Skeletal muscle satellite cell (primary cell): Measurements from ENCODE around the gene SLN.

Experiments used
- H3K27me3 ChIP-seq: 2 replicates; pipeline ENCODE4 v1.7.0; 2013; ENCODE audit warnings: low read length; ENCODE audit not compliant: control insufficient read depth, insufficient read depth
- H3K36me3 ChIP-seq: 2 replicates; pipeline ENCODE4 v1.7.0; 2013; ENCODE audit warnings: mild to moderate bottlenecking, control low read depth, low read length; ENCODE audit not compliant: insufficient read depth
- H3K4me1 ChIP-seq: 2 replicates; pipeline ENCODE4 v1.7.0; 2013; ENCODE audit warnings: low read length; ENCODE audit not compliant: control insufficient read depth, insufficient read depth
- H3K4me2 ChIP-seq: 2 replicates; pipeline ENCODE4 v1.7.0; 2013; ENCODE audit warnings: mild to moderate bottlenecking, low read length
- H3K4me3 ChIP-seq: 2 replicates; pipeline ENCODE4 v1.7.0; 2013; ENCODE audit warnings: low read length
- H3K9ac ChIP-seq: 2 replicates; pipeline ENCODE4 v1.7.0; 2013; ENCODE audit warnings: mild to moderate bottlenecking, low read depth, low read length, moderate library complexity
- H3K9me3 ChIP-seq: replicated peaks from 2 replicates; pipeline ENCODE4 v1.7.0; 2013; ENCODE audit warnings: mild to moderate bottlenecking, control low read depth, low read length

SLN gene

DNA sequence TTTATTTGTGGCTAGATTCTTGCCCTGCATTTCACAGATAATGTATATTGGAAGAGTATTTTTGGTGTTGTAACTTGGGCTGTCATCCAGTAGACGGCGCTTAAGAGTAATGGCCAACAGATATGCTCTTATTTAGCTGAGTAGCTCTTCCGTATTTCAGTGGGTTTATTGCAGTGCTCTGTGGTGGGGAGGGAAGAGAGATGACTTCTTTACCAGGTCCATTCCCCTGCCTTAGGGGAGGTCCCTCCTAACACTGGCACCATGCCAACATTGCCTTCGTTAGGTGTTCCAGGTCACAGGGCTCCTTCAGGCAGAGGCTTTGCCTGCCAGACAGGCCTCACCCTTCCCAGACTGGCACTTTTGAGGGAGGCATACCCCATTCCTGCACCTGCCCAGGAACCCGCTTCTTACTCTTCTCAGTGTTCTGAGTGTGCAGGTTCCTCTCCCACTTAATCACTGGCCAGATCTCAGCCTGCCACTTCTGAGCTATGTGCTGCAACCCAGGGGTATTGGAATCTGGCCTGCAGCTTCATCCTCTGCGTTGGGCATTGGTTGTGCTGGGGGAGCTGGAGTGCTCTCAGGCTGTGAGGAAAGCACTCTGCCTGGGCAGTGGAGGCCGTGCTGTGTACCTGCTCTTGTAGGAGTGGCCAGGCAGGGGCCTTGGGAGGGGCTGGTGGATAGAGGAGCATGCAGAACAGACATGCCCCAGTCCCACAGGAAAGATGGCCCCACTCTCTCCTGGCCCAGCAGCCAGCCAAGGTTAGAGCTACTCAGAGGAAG, 29.4 kb upstream of the SLN start:
- no peaks in the 10 kb centered on the region for H3K36me3 ChIP-seq
- no peak overlapping the region for H3K4me2 ChIP-seq
- H3K9ac ChIP-seq = no peak overlapping the region
- no peaks in the 10 kb centered on the region for H3K27me3 ChIP-seq
- H3K4me1 ChIP-seq = no peaks in the 10 kb centered on the region
- H3K4me3 ChIP-seq = no peak overlapping the region
- H3K9me3 ChIP-seq = no peaks in the 10 kb centered on the region

DNA sequence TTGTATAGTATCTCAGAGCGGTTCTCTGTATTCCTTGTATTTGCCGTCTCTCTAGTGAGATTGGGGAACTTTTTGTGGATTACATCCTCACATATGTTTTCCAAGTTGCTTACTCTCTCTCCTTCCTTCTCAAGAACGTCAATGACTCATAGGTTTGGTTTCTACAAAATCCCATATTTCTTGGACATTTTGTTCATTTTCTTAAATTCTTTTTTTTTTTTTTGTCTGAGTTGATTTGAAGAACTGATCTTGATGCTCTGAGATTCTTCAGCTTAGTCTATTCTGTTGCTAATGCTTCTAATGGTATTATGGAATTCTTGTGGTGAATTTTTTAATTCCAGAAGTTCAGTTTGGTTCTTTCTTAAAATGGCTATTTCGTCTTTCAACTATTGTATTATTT, 28.4 kb upstream of the SLN start:
- Histone ChIP-seq H3K27me3 (no peaks in the 10 kb centered on the region), H3K4me3 (no peak overlapping the region)

DNA sequence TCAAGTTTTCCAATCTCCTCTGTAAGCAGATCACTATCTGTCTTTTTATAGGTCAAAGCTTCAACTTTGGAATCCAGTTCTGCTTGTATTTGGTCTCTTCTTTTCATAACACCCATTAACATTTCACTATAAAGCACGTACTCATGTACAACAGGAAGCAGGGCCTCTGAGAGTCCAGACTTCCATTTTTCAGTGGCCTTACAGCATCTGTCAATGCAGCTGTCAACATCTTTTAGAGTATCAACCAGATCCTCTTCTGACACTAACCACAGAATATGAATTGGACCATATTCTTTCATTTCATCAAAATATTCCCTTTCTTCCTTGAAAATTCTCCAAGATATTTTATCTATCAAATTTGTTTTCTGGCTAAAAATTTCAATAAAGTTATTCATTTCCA, 24.7 kb upstream of the SLN start:
- no peak overlapping the region for H3K4me2 ChIP-seq
- no peak overlapping the region for H3K4me3 ChIP-seq
- H3K36me3 ChIP-seq = no peaks in the 10 kb centered on the region
- H3K4me1 ChIP-seq = no peaks in the 10 kb centered on the region
- no peaks in the 10 kb centered on the region for H3K9me3 ChIP-seq
- no peak overlapping the region for H3K9ac ChIP-seq
- no peaks in the 10 kb centered on the region for H3K27me3 ChIP-seq

More for the DNA sequence above, 28.4 kb upstream of the SLN start:
- no peaks in the 10 kb centered on the region for H3K4me1 ChIP-seq
- H3K36me3 ChIP-seq = no peaks in the 10 kb centered on the region
- H3K9ac ChIP-seq = no peak overlapping the region
- H3K4me2 ChIP-seq = no peak overlapping the region
- no peaks in the 10 kb centered on the region for H3K9me3 ChIP-seq

DNA sequence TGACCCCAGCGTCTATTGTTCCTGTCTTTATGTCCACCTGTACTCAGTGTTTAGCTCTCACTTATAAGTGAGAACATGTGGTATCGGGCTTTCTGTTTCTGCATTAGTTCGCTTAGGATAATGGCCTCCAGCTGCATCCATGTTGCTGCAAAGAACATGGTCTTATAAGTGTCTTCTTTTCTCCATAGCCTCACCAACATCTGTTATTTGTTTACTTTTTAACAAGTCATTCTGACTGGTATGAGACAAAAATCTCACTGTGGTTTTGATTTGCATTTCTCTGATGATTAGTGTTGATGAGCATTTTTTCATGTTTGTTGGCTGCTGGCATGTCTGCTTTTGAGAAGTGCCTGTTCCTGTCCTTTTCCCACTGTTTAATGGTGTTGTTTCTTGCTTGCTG, 21.7 kb upstream of the SLN start:
- Histone ChIP-seq H3K9me3 (no peaks in the 10 kb centered on the region), H3K4me3 (no peak overlapping the region), H3K4me1 (no peaks in the 10 kb centered on the region), H3K27me3 (no peaks in the 10 kb centered on the region), H3K4me2 (no peak overlapping the region), H3K36me3 (no peaks in the 10 kb centered on the region), H3K9ac (no peak overlapping the region)

DNA sequence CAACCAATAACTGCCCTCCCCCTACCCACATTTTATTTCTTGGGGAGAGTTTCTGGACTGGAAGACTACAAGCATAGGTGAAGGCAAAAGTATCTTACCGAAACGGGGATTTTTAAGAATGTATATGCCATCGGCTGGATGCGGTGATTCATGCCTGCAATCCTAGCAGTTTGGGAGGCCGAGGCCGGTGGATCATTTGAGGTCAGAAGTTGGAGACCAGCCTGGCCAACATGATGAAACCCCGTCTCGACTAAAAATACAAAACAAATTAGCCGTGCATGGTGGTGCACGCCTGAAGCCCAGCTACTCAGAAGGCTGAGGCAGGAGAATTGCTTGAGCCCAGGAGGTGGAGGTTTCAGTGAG, 20.8 kb upstream of the SLN start:
- Histone ChIP-seq H3K4me2 (no peak overlapping the region), H3K36me3 (no peaks in the 10 kb centered on the region), H3K4me3 (no peak overlapping the region), H3K27me3 (no peaks in the 10 kb centered on the region), H3K4me1 (no peaks in the 10 kb centered on the region), H3K9me3 (no peaks in the 10 kb centered on the region), H3K9ac (no peak overlapping the region)

DNA sequence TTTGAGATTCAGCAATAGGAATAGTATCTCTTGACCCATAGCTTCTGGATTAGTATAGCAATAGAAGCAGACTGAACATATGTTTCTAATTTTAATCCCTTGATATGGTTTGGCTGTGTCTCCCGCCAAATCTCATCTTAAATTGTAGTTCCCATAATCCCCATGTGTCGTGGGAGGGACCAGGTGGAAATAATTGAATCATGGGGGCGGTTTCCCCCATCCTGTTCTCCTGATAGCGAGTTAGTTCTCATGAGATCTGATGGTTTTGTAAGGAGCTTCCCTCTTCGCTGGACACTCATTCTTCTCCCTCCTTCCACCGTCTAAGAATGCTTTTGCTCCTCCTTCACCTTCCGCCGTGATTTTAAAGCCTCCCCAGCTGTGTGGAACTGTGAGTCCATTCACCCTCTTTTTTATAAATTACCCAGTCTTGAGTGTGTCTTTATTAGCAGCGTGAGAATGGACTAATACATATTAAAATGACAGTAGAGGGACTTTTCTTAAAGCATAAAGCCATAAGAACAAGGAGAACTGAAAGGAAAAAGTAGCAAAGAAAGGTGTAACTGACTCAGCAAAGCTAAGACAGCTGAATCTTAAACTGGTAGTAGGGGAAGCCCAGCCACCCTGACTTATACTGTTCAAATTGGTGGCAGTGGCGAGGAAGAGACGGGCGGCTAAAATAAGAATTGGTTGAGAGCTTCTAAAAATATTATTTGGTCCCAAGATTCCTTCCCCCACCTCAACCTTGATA, 20.3 kb upstream of the SLN start:
- H3K9ac ChIP-seq = no peak overlapping the region
- no peaks in the 10 kb centered on the region for H3K27me3 ChIP-seq
- no peak overlapping the region for H3K4me2 ChIP-seq
- H3K9me3 ChIP-seq = no peaks in the 10 kb centered on the region
- H3K4me3 ChIP-seq = no peak overlapping the region
- H3K36me3 ChIP-seq = no peaks in the 10 kb centered on the region
- no peaks in the 10 kb centered on the region for H3K4me1 ChIP-seq

DNA sequence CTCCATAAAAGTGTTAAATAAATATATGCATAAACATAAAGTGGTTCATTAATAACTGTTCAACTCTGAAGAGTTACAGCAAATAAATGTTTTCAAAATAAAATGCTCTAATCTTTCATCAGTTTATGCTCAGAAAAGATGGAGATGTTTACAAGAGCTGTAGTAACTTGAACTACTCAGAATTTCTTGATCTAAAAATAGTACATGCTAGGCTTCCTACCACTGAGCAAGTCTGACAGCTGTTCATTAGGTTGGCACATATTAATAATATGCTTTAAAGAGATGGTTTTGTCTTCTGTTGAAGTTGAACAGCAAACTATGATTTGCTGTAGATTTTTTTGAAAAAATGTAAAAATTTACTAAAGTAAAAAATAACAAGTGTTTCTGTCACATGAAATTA, 10.8 kb upstream of the SLN start:
- Histone ChIP-seq H3K4me1 (peaks cover 12% of the 10 kb centered on the region), H3K4me3 (no peak overlapping the region), H3K9ac (no peak overlapping the region), H3K4me2 (no peak overlapping the region), H3K27me3 (no peaks in the 10 kb centered on the region), H3K36me3 (no peaks in the 10 kb centered on the region), H3K9me3 (no peaks in the 10 kb centered on the region)

DNA sequence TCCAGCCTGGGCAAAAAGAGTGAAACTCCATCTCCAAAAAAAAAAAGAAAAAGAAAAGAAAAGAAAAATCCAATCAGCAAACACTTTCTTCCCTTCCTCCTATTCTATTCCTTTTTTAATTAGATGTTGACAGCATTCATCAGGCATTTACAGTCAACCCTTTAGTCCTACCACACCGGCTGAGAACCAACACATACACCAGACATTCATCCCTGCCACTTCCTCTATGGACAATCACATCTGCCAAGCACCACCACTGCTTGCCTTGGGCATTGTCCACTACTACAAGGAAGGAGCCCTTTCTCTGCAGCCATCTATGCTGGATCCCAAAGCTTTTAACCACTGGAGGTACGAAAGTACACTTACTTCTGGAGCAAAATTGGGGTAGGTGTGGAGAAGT, 9.4 kb upstream of the SLN start:
- H3K27me3 ChIP-seq = no peaks in the 10 kb centered on the region
- H3K4me1 ChIP-seq = peaks cover 15% of the 10 kb centered on the region
- no peak overlapping the region for H3K4me3 ChIP-seq
- H3K9me3 ChIP-seq = no peaks in the 10 kb centered on the region
- no peaks in the 10 kb centered on the region for H3K36me3 ChIP-seq
- no peak overlapping the region for H3K9ac ChIP-seq
- no peak overlapping the region for H3K4me2 ChIP-seq

DNA sequence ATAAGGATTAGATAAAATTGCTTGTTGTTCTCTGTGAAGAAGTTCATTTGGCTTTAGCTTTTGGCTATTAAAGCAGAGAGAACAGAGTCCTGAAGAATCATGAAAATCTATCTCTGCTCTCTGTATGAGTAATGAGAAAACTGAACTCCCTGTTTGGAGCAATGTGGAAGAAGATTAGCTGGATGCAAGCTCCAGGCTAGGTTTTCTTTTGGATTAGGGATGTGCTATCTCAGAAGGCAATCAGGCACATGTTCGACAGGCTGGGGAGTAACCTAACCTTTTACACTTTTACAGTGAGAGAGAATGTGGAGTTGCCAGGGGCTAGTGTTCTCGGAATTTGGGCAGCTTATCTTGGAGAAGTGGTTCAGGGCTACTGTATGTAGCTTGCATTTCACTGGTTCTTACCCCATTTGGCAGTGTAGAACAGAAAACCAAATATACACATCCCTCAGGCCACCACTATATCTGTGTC, 8.5 kb upstream of the SLN start:
- H3K9ac ChIP-seq = no peak overlapping the region
- no peaks in the 10 kb centered on the region for H3K9me3 ChIP-seq
- H3K4me2 ChIP-seq = peak overlapping the region; percentile 7
- peaks cover 2% of the 10 kb centered on the region for H3K27me3 ChIP-seq
- peaks cover 15% of the 10 kb centered on the region for H3K4me1 ChIP-seq
- H3K4me3 ChIP-seq = no peak overlapping the region
- H3K36me3 ChIP-seq = no peaks in the 10 kb centered on the region

DNA sequence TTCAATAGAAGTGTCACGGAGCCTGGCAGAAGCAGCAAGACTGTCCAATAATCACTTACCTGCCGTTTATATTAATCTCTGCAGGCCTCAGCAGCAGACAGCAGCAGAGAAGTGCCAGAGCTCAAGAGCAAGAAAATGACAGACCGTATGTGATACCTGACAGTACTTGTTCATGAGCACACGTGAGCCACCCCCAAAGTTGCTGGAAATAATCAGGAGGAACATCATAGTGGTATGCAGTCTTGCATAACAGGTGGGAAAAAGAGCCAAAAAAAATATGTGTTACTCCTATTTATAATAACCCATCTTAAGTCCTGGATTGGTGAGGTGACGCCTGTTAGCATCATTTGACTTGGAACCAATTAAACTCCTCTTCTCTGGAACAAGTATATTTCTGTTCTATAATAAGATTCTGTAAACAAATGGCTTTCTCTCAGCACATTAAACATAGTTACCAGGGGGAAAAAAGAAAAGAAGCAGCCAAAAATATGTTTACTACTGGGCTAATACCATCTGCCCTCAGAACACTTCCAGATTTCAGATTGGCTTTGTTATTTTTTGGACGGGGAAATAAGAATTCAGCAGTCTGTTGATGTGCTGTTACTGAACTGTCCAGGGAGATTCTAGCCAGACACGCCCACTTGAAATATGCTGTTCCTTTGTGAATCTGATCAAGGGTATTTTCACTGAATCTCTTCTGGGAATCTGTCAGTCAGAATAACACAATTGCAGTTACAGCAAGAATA, 7.9 kb upstream of the SLN start:
- Histone ChIP-seq H3K9me3 (no peaks in the 10 kb centered on the region), H3K4me2 (peak overlapping the region; percentile 7), H3K27me3 (peaks cover 3% of the 10 kb centered on the region), H3K36me3 (no peaks in the 10 kb centered on the region), H3K4me1 (peaks cover 15% of the 10 kb centered on the region), H3K9ac (no peak overlapping the region), H3K4me3 (no peak overlapping the region)

DNA sequence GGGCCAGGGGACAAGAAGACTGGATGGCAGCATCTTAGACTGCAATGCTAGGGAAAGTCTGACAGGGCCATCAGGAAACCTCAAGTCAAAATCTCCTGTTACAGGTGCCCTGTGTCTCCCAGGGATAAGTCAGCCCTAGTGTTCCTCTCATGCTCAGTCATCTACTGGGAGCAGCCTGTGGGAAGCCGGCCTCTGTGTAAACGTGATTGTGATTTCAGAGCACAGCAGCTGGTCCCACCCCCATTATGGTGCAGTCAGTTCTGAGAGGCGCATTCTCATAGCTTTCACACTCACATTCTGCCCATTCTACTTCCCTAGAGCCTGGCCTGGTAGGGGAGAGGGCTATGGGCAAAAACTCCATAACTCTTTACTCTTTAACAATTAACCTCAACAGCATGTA, 7.2 kb upstream of the SLN start:
- no peaks in the 10 kb centered on the region for H3K9me3 ChIP-seq
- H3K9ac ChIP-seq = no peak overlapping the region
- peaks cover 9% of the 10 kb centered on the region for H3K27me3 ChIP-seq
- H3K4me2 ChIP-seq = no peak overlapping the region
- no peak overlapping the region for H3K4me3 ChIP-seq
- no peaks in the 10 kb centered on the region for H3K36me3 ChIP-seq
- peaks cover 15% of the 10 kb centered on the region for H3K4me1 ChIP-seq
